Memory B cell (primary cell): ENCODE results near the gene CDH12.
"Not testable (repeated sequence)": the region's sequence is repeated elsewhere in the genome, so short reads cannot be mapped to it uniquely, and the experiment has no call there.

Source experiments
- ATAC-seq: fragments of 150-1000 bp; cut with Tn5 transposase; 2 replicates; pipeline ENCODE4 v1.10.0; 2021; ENCODE audit warnings: low read depth, mild to moderate bottlenecking, moderate library complexity
- DNase-seq, 2 donors: peaks; one replicate each; pipeline ENCODE4 v3.0.0; 2022; ENCODE audit warnings: low spot score in 2 of 2
- H3K27ac Mint-ChIP-seq: one replicate; pipeline ENCODE4 v1.8.0; 2022; ENCODE audit warnings: mild to moderate bottlenecking, moderate library complexity, mixed read lengths
- H3K27me3 Mint-ChIP-seq: one replicate; pipeline ENCODE4 v1.8.0; 2022; ENCODE audit warnings: mixed read lengths
- H3K36me3 Mint-ChIP-seq: one replicate; pipeline ENCODE4 v1.8.0; 2022; ENCODE audit warnings: mild to moderate bottlenecking, mixed read lengths
- H3K4me1 Mint-ChIP-seq: one replicate; pipeline ENCODE4 v1.8.0; 2022; ENCODE audit warnings: mixed read lengths
- H3K4me3 Mint-ChIP-seq: one replicate; pipeline ENCODE4 v1.8.0; 2022; ENCODE audit warnings: mild to moderate bottlenecking, moderate library complexity, mixed read lengths
- H3K9me3 Mint-ChIP-seq: one replicate; pipeline ENCODE4 v1.8.0; 2022; ENCODE audit warnings: mixed read lengths

CDH12 gene

GRCh38 chr5:22607498-22607897, 245.6 kb downstream of the CDH12 start:
- ATAC-seq, H3K4me3 Mint-ChIP-seq, H3K4me1 Mint-ChIP-seq, H3K9me3 Mint-ChIP-seq, H3K27me3 Mint-ChIP-seq, H3K27ac Mint-ChIP-seq, DNase-seq, H3K36me3 Mint-ChIP-seq: not testable (repeated sequence)

- Mint-ChIP-seq H3K27me3 (no peaks in the 10 kb centered on the region), H3K9me3 (peaks cover 2% of the 10 kb centered on the region), H3K4me1 (no peaks in the 10 kb centered on the region), H3K27ac (no peak overlapping the region), H3K4me3 (no peak overlapping the region), H3K36me3 (no peaks in the 10 kb centered on the region)
- ATAC-seq (no peak), DNase-seq (no peak)
Observed at GRCh38 chr5:22605473-22605872, 247.7 kb downstream of the CDH12 start.

- no peaks in the 10 kb centered on the region for H3K27me3 Mint-ChIP-seq
- H3K4me3 Mint-ChIP-seq, result no peak overlapping the region
- ATAC-seq, result no peak
- peaks cover 2% of the 10 kb centered on the region for H3K9me3 Mint-ChIP-seq
- no peak for DNase-seq
- H3K4me1 Mint-ChIP-seq, result no peaks in the 10 kb centered on the region
- no peaks in the 10 kb centered on the region for H3K36me3 Mint-ChIP-seq
- no peak overlapping the region for H3K27ac Mint-ChIP-seq
Observed at GRCh38 chr5:22604711-22605110, 248.4 kb downstream of the CDH12 start.

- Mint-ChIP-seq H3K36me3 (no peaks in the 10 kb centered on the region), H3K4me1 (no peaks in the 10 kb centered on the region), H3K9me3 (no peaks in the 10 kb centered on the region), H3K27ac (no peak overlapping the region), H3K27me3 (no peaks in the 10 kb centered on the region), H3K4me3 (no peak overlapping the region)
- ATAC-seq, result no peak
- no peak for DNase-seq
Observed at GRCh38 chr5:22598796-22599195, 254.3 kb downstream of the CDH12 start.

GRCh38 chr5:22596404-22596970, 256.7 kb downstream of the CDH12 start:
- no peaks in the 10 kb centered on the region for H3K4me1 Mint-ChIP-seq
- no peaks in the 10 kb centered on the region for H3K36me3 Mint-ChIP-seq
- no peak overlapping the region for H3K27ac Mint-ChIP-seq
- no peak overlapping the region for H3K4me3 Mint-ChIP-seq
- H3K27me3 Mint-ChIP-seq, result no peaks in the 10 kb centered on the region
- peaks cover 4% of the 10 kb centered on the region for H3K9me3 Mint-ChIP-seq
- ATAC-seq (no peak), DNase-seq (no peak)

GRCh38 chr5:22594491-22594890, 258.7 kb downstream of the CDH12 start:
- Mint-ChIP-seq H3K27me3 (no peaks in the 10 kb centered on the region), H3K36me3 (no peaks in the 10 kb centered on the region), H3K4me3 (no peak overlapping the region), H3K9me3 (peaks cover 4% of the 10 kb centered on the region), H3K27ac (no peak overlapping the region), H3K4me1 (no peaks in the 10 kb centered on the region)
- ATAC-seq (no peak), DNase-seq (no peak)

- H3K27ac Mint-ChIP-seq, result no peak overlapping the region
- no peaks in the 10 kb centered on the region for H3K27me3 Mint-ChIP-seq
- no peak for ATAC-seq
- H3K4me3 Mint-ChIP-seq, result no peak overlapping the region
- no peaks in the 10 kb centered on the region for H3K36me3 Mint-ChIP-seq
- DNase-seq, result no peak
- H3K4me1 Mint-ChIP-seq, result no peaks in the 10 kb centered on the region
- H3K9me3 Mint-ChIP-seq, result peaks cover 4% of the 10 kb centered on the region
Observed at GRCh38 chr5:22593592-22593991, 259.6 kb downstream of the CDH12 start.

- no peaks in the 10 kb centered on the region for H3K4me1 Mint-ChIP-seq
- no peaks in the 10 kb centered on the region for H3K27me3 Mint-ChIP-seq
- no peak for ATAC-seq
- no peak overlapping the region for H3K27ac Mint-ChIP-seq
- no peaks in the 10 kb centered on the region for H3K36me3 Mint-ChIP-seq
- H3K4me3 Mint-ChIP-seq, result no peak overlapping the region
- H3K9me3 Mint-ChIP-seq, result peaks cover 4% of the 10 kb centered on the region
- no peak for DNase-seq
Observed at GRCh38 chr5:22591461-22591860, 261.7 kb downstream of the CDH12 start.

- Mint-ChIP-seq H3K27ac (no peak overlapping the region), H3K4me1 (no peaks in the 10 kb centered on the region), H3K27me3 (no peaks in the 10 kb centered on the region), H3K9me3 (peaks cover 4% of the 10 kb centered on the region), H3K36me3 (no peaks in the 10 kb centered on the region), H3K4me3 (no peak overlapping the region)
- DNase-seq (no peak), ATAC-seq (no peak)
Observed at GRCh38 chr5:22590677-22591268, 262.4 kb downstream of the CDH12 start.

- Mint-ChIP-seq H3K4me1 (no peaks in the 10 kb centered on the region), H3K4me3 (no peak overlapping the region), H3K27ac (no peak overlapping the region), H3K36me3 (no peaks in the 10 kb centered on the region), H3K27me3 (no peaks in the 10 kb centered on the region), H3K9me3 (peaks cover 2% of the 10 kb centered on the region)
- DNase-seq, result no peak
- ATAC-seq, result no peak
Observed at GRCh38 chr5:22577711-22578110, 275.4 kb downstream of the CDH12 start.

- Mint-ChIP-seq H3K4me3 (no peak overlapping the region), H3K4me1 (no peaks in the 10 kb centered on the region)
- ATAC-seq, result no peak
Observed at GRCh38 chr5:22577006-22577405, 276.1 kb downstream of the CDH12 start.

GRCh38 chr5:22572941-22573340, 280.2 kb downstream of the CDH12 start:
- ATAC-seq, result no peak
- Mint-ChIP-seq H3K9me3 (peaks cover 2% of the 10 kb centered on the region), H3K27ac (no peak overlapping the region)

More at GRCh38 chr5:22577006-22577405, 276.1 kb downstream of the CDH12 start:
- DNase-seq, result no peak
- Mint-ChIP-seq H3K9me3 (peaks cover 2% of the 10 kb centered on the region), H3K36me3 (no peaks in the 10 kb centered on the region), H3K27me3 (no peaks in the 10 kb centered on the region), H3K27ac (no peak overlapping the region)

GRCh38 chr5:22567983-22568382, 285.2 kb downstream of the CDH12 start:
- DNase-seq (no peak), ATAC-seq (no peak)
- Mint-ChIP-seq H3K27me3 (no peaks in the 10 kb centered on the region), H3K9me3 (peaks cover 2% of the 10 kb centered on the region), H3K27ac (no peak overlapping the region), H3K4me3 (no peak overlapping the region), H3K4me1 (no peaks in the 10 kb centered on the region), H3K36me3 (no peaks in the 10 kb centered on the region)

More at GRCh38 chr5:22572941-22573340, 280.2 kb downstream of the CDH12 start:
- Mint-ChIP-seq H3K36me3 (no peaks in the 10 kb centered on the region), H3K4me1 (no peaks in the 10 kb centered on the region), H3K27me3 (no peaks in the 10 kb centered on the region), H3K4me3 (no peak overlapping the region)
- DNase-seq, result no peak

- Mint-ChIP-seq H3K27me3 (no peaks in the 10 kb centered on the region), H3K9me3 (peaks cover 2% of the 10 kb centered on the region), H3K4me1 (no peaks in the 10 kb centered on the region), H3K36me3 (no peaks in the 10 kb centered on the region), H3K4me3 (no peak overlapping the region), H3K27ac (no peak overlapping the region)
- ATAC-seq (no peak), DNase-seq (no peak)
Observed at GRCh38 chr5:22560147-22560546, 293.0 kb downstream of the CDH12 start.

GRCh38 chr5:22557251-22557650, 295.9 kb downstream of the CDH12 start:
- ATAC-seq (no peak), DNase-seq (no peak)
- Mint-ChIP-seq H3K4me1 (no peaks in the 10 kb centered on the region), H3K9me3 (peaks cover 2% of the 10 kb centered on the region), H3K27me3 (no peaks in the 10 kb centered on the region), H3K27ac (no peak overlapping the region), H3K4me3 (no peak overlapping the region), H3K36me3 (no peaks in the 10 kb centered on the region)
